K562 (cell line): ENCODE data around the gene ECI2. TPM values are rescaled to one million over a fixed set of nuclear protein-coding genes. Genes with fewer than 3 reads are reported as not detected.

ENCODE experiments used
- ATAC-seq: fragments of 200-7000 bp; cut with Tn5 transposase; 3 replicates; pipeline ENCODE4 v1.9.1; 2020; ENCODE audit warnings: moderate library complexity
- BruUV-seq: library from RNA; stranded (reverse); fragments of 400-500 nt; replicated peaks from 2 replicates; lab custom pipeline; 2021; lab: Mats Ljungman, UMichigan
- CTCF ChIA-PET: fragments of 300-600 bp; formaldehyde crosslinking; extraction: SDS; loops from one replicate; lab custom pipeline; 2021; ENCODE audit warnings: low intra/inter-chr PET ratio; lab: Yijun Ruan, JAX
- POLR2A ChIA-PET: fragments of 300-600, 350-650 bp; sonication (Branson Sonifier 250); formaldehyde crosslinking; extraction: SDS; loops from one replicate; lab custom pipeline; 2021; ENCODE audit warnings: antibody characterized with exemption, inconsistent platforms; lab: Yijun Ruan, JAX
- DNase-seq, 4 experiments: peaks; one replicate each; pipeline versions ENCODE4 v3.0.0 to v3.0.0-alpha.2; 2011 to 2018; ENCODE audit warnings: low spot score in 3 of 4, mixed read lengths in 3 of 4; ENCODE audit errors: extremely low read depth in 1 of 4
- FAIRE-seq: peaks from 2 replicates; lab custom pipeline; 2011; peaks lifted over from hg19 to GRCh38; lab: Jason Lieb, UNC
- H2AFZ ChIP-seq: 2 replicates; pipeline ENCODE4 v1.6.0; 2011; ENCODE audit warnings: low read depth, low read length, control low read depth, inconsistent platforms
- H3K27ac ChIP-seq: fragments of 200-600 bp; 3 replicates; pipeline ENCODE4 v1.8.0; 2011; ENCODE audit warnings: low read depth, mild to moderate bottlenecking, control low read depth, inconsistent platforms, low read length, moderate library complexity, mixed read lengths; ENCODE audit errors: extremely low read depth
- H3K27me3 ChIP-seq, 2 experiments: fragments of 300-600 bp in 1 of 2; 2 replicates in 1 of 2; 3 replicates in 1 of 2; pipeline versions ENCODE4 v1.6.0 to v1.8.0; 2011; ENCODE audit warnings: inconsistent platforms in 2 of 2, low read length in 2 of 2, mild to moderate bottlenecking in 1 of 2, mixed read lengths in 1 of 2, moderate library complexity in 1 of 2; ENCODE audit not compliant: control insufficient read depth in 2 of 2, insufficient read depth in 2 of 2
- H3K36me3 ChIP-seq: fragments of 300-600 bp; 3 replicates; pipeline ENCODE4 v1.8.0; 2011; ENCODE audit warnings: mild to moderate bottlenecking, low read length, inconsistent platforms; ENCODE audit not compliant: control insufficient read depth, insufficient read depth
- H3K4me1 ChIP-seq, 2 experiments: fragments of 200-600 bp in 1 of 2; replicated peaks in 1 of 2; 2 replicates in 1 of 2; 3 replicates in 1 of 2; pipeline versions ENCODE4 v1.5.1 to v1.8.0; 2011; ENCODE audit warnings: inconsistent platforms in 2 of 2, low read length in 2 of 2, mild to moderate bottlenecking in 1 of 2, mixed read lengths in 1 of 2, moderate library complexity in 1 of 2; ENCODE audit not compliant: control insufficient read depth in 2 of 2, insufficient read depth in 2 of 2
- H3K4me2 ChIP-seq: 2 replicates; pipeline ENCODE4 v1.6.1; 2011; ENCODE audit warnings: low read length, control low read depth, inconsistent platforms, mixed read lengths; ENCODE audit not compliant: insufficient read depth
- H3K4me3 ChIP-seq: fragments of 200-600 bp; sonication (generic), shearing (Covaris generic); 2 replicates; pipeline ENCODE4 v1.5.1; 2016; ENCODE audit warnings: control low read depth, inconsistent platforms
- H3K79me2 ChIP-seq: fragments of 200-600 bp; 3 replicates; pipeline ENCODE4 v1.8.0; 2011; ENCODE audit warnings: low read length, inconsistent platforms; ENCODE audit not compliant: control insufficient read depth, insufficient read depth
- H3K9ac ChIP-seq, 2 experiments: 2 replicates each; pipeline versions ENCODE4 v1.6.0 to v1.6.1; 2011; ENCODE audit warnings: low read depth in 2 of 2, low read length in 2 of 2, control low read depth in 1 of 2, inconsistent platforms in 1 of 2, mild to moderate bottlenecking in 1 of 2, mixed read lengths in 1 of 2; ENCODE audit not compliant: insufficient read depth in 1 of 2
- H3K9me1 ChIP-seq: one replicate; pipeline ENCODE4 v1.6.0; 2011; ENCODE audit warnings: inconsistent platforms, mild to moderate bottlenecking, low read length, moderate library complexity; ENCODE audit not compliant: control insufficient read depth, insufficient read depth
- H3K9me3 ChIP-seq: replicated peaks from 2 replicates; pipeline ENCODE4 v1.5.1; 2011; ENCODE audit warnings: low read depth, low read length, inconsistent platforms; ENCODE audit not compliant: control insufficient read depth, insufficient read depth
- H4K20me1 ChIP-seq: replicated peaks from 2 replicates; pipeline ENCODE4 v1.6.1; 2011; ENCODE audit warnings: low read length, inconsistent platforms, mixed read lengths; ENCODE audit not compliant: control insufficient read depth, insufficient read depth
- CREB5 ChIP-seq: fragments of 250-450 bp; sonication (Bioruptor Pico); IDR thresholded peaks from 2 replicates; pipeline ENCODE4 v1.5.0; 2020; ENCODE audit warnings: mild to moderate bottlenecking
- DIDO1 ChIP-seq: fragments of 450-650 bp; IDR thresholded peaks from 2 replicates; pipeline ENCODE4 v1.6.1; 2016; ENCODE audit warnings: low read depth, missing biosample characterization, missing genetic modification characterization
- PREB ChIP-seq: sonication (generic); formaldehyde crosslinking; IDR thresholded peaks from 2 replicates; pipeline ENCODE4 v1.8.1; 2023; ENCODE audit warnings: mild to moderate bottlenecking, missing genetic modification reagents
- SMARCB1 ChIP-seq: IDR thresholded peaks from 2 replicates; pipeline ENCODE4 v1.6.1; 2011; ENCODE audit warnings: improper control_type of control experiment, low read depth; ENCODE audit not compliant: insufficient read length
- SP1 ChIP-seq: sonication (generic); formaldehyde crosslinking; IDR thresholded peaks from 2 replicates; pipeline ENCODE4 v1.8.1; 2022; ENCODE audit warnings: mild to moderate bottlenecking, missing genetic modification reagents
- SRSF1 ChIP-seq: fragments of 200-400 bp; formaldehyde crosslinking; IDR thresholded peaks from 2 replicates; pipeline ENCODE4 v1.6.1; 2017; ENCODE audit warnings: mild to moderate bottlenecking, low read depth, low read length, moderate library complexity
- THRB ChIP-seq: fragments of 450-650 bp; formaldehyde crosslinking; conservative IDR thresholded peaks from 2 replicates; pipeline ENCODE4 v1.4.0; 2022; ENCODE audit warnings: mild to moderate bottlenecking, missing genetic modification characterization
- UBTF ChIP-seq, 2 experiments: IDR thresholded peaks; 2 replicates each; pipeline ENCODE4 v1.6.1; 2012; ENCODE audit warnings: improper control_type of control experiment in 2 of 2, low read depth in 2 of 2, low read length in 2 of 2, borderline replicate concordance in 1 of 2
- ZNF133 ChIP-seq: fragments of 250-450 bp; sonication (Bioruptor Pico); IDR thresholded peaks from 2 replicates; pipeline ENCODE4 v1.4.0; 2020; ENCODE audit warnings: mild to moderate bottlenecking
- ZNF217 ChIP-seq: sonication (generic); formaldehyde crosslinking; IDR thresholded peaks from 2 replicates; pipeline ENCODE4 v1.8.0; 2022; ENCODE audit warnings: mild to moderate bottlenecking, missing genetic modification reagents
- ZNF239 ChIP-seq: fragments of 250-450 bp; sonication (Bioruptor Pico); IDR thresholded peaks from 2 replicates; pipeline ENCODE4 v1.4.0; 2020; ENCODE audit warnings: mild to moderate bottlenecking
- ZNF280A ChIP-seq: fragments of 450-650 bp; IDR thresholded peaks from 2 replicates; pipeline ENCODE4 v1.6.1; 2018; ENCODE audit warnings: mild to moderate bottlenecking, low read depth; ENCODE audit not compliant: partially characterized antibody
- ZNF347 ChIP-seq: fragments of 450-650 bp; formaldehyde crosslinking; IDR thresholded peaks from 2 replicates; pipeline ENCODE4 v1.4.0; 2020; ENCODE audit warnings: low read depth, mild to moderate bottlenecking, moderate library complexity
- ZNF445 ChIP-seq: fragments of 250-450 bp; sonication (Bioruptor Pico); IDR thresholded peaks from 2 replicates; pipeline ENCODE4 v1.4.0; 2020; ENCODE audit warnings: low read depth, mild to moderate bottlenecking, moderate library complexity
- WGBS: fragments of 100-300 bp; shearing (Covaris generic); methylation state at CpG from one replicate; pipeline ENCODE4 v1.1.6; 2016; ENCODE audit warnings: low coverage, mixed read lengths; ENCODE audit not compliant: insufficient coverage; ENCODE audit errors: missing lambda C conversion rate; 5-methylcytosine and 5-hydroxymethylcytosine counted together
- in situ Hi-C: fragments of 300-500 bp; cut with MboI; formaldehyde crosslinking; loops from 4 replicates; pipeline ENCODE4 v1.15.0; 2018; ENCODE audit warnings: inconsistent platforms, mixed read lengths
- intact Hi-C: fragments of 100-400 bp; cut with micrococcal nuclease; formaldehyde crosslinking; loops from 2 replicates; pipeline ENCODE4 v1.14.2; 2022
- polyA plus RNA-seq, 8 experiments: library from polyadenylated mRNA; depleted of rRNA in 4 of 8; stranded (reverse) in 5 of 8; unstranded in 3 of 8; fragments of >200 nt; fragmentation: Nextera tagmentation in 2 of 8; fragmentation: Illumina TruSeq in 1 of 8; extraction: Ambion mirVana in 2 of 8; extraction: Trizol in 1 of 8; gene quantifications; 2 replicates each; pipeline versions ENCODE4 v1.2.1 to v1.2.3, GENCODE V29; 2011 to 2014; ENCODE audit warnings: inconsistent platforms in 1 of 8, missing spikeins in 1 of 8
- total RNA-seq, 7 experiments: library from RNA; depleted of rRNA in 6 of 7; stranded (reverse); fragments of >200 nt in 6 of 7; fragmentation: Illumina TruSeq in 2 of 7; extraction: Trizol in 2 of 7; gene quantifications; 2 replicates each; pipeline versions ENCODE4 v1.2.1 to v1.2.3, GENCODE V29; 2011 to 2021; ENCODE audit warnings: low replicate concordance in 1 of 7

Gene ECI2
- total and polyA plus RNA-seq, 9 of the 15 experiments (the other 6 are each of a cell fraction or from before 2014, with no cell fraction given) = 80.7 to 377 (median 142) TPM

- TF ChIP-seq THRB (no peak), SRSF1 (no peak), ZNF445 (CRISPR knock-in tag) (no peak), ZNF133 (CRISPR knock-in tag) (no peak)
These were observed 41.5 kb upstream of the ECI2 start (continued) for GRCh38 chr6:4176907-4177306.

GRCh38 chr6:4174042-4174441 lies 38.7 kb upstream of the ECI2 start:
- 80% methylated on average over 6 of the region's 6 CpGs for WGBS
- H3K4me3 ChIP-seq = no peak overlapping the region
- no peaks in the 10 kb centered on the region for H3K79me2 ChIP-seq
- BruUV-seq = no TSS peak
- in situ Hi-C loops = loop anchor here (10.0 kb wide), 1 partner anchor 429 kb away; no protein-coding TSS in a partner anchor
- no peaks in the 10 kb centered on the region for H3K9me3 ChIP-seq
- H3K9me1 ChIP-seq = no peaks in the 10 kb centered on the region
- ChIA-PET POLR2A (interaction anchor here (0.6 to 0.8 kb wide), 3 partner anchors 11 to 51 kb away, joined by 3 read pairs; no protein-coding TSS in a partner anchor), CTCF (no interaction called here)
- intact Hi-C loops = no loop called here
- no peak overlapping the region for H3K9ac ChIP-seq
- FAIRE-seq (no peak), DNase-seq (no peak), ATAC-seq (no peak)
- no peak overlapping the region for H3K4me2 ChIP-seq
- no peak overlapping the region for H2AFZ ChIP-seq
- H3K4me1 ChIP-seq = peaks cover 0 to 29% of the 10 kb centered on the region in 2 experiments; a peak in 3 of 5 replicates
- no peaks in the 10 kb centered on the region for H4K20me1 ChIP-seq
- H3K36me3 ChIP-seq = no peaks in the 10 kb centered on the region
- TF ChIP-seq CREB5 (CRISPR knock-in tag) (no peak), DIDO1 (no peak), UBTF (IDR thresholded peaks at IDR 0.05; ENCODE audit: borderline replicate concordance in 1 of 2, low read depth in 2 of 2, low read length in 2 of 2) (no peak), ZNF217 (no peak), ZNF239 (no peak), SMARCB1 (no peak), ZNF347 (CRISPR knock-in tag) (no peak), SP1 (CRISPR knock-in tag) (no peak), PREB (CRISPR knock-in tag) (no peak), ZNF280A (no peak)
- no peaks in the 10 kb centered on the region for H3K27me3 ChIP-seq
- no peak overlapping the region for H3K27ac ChIP-seq
